Tibial nerve (tissue), 4 donors: ENCODE measurements around the gene S100A16. TPM values are rescaled to one million over a fixed set of nuclear protein-coding genes. Genes with fewer than 3 reads are reported as not detected.

Experiments used
- DNase-seq, 2 donors: peaks; one replicate each; pipeline ENCODE4 v3.0.0-alpha.2; 2019; ENCODE audit warnings: low spot score in 2 of 2
- H3K27ac ChIP-seq, 4 donors: fragments of 200-600 bp; sonication (generic) in 3 of 4; one replicate each; pipeline ENCODE4 v1.5.1; 2017 to 2019; ENCODE audit warnings: mild to moderate bottlenecking in 1 of 4
- H3K27me3 ChIP-seq, 2 donors: fragments of 200-600 bp; sonication (generic) in 1 of 2; one replicate each; pipeline versions ENCODE4 v1.5.1 to v1.6.0; 2017 to 2019
- H3K36me3 ChIP-seq, 3 donors: fragments of 200-600 bp; sonication (generic); one replicate each; pipeline ENCODE4 v1.5.1; 2018 to 2019
- H3K4me1 ChIP-seq, 4 donors: fragments of 200-600 bp; sonication (generic) in 3 of 4; one replicate each; pipeline ENCODE4 v1.5.1; 2017 to 2019
- H3K4me3 ChIP-seq, 4 donors: fragments of 200-600 bp; sonication (generic) in 3 of 4; one replicate each; pipeline ENCODE4 v1.5.1; 2017 to 2019; ENCODE audit warnings: mild to moderate bottlenecking in 1 of 4, moderate library complexity in 1 of 4
- H3K9me3 ChIP-seq, 4 donors: fragments of 200-600 bp; sonication (generic) in 3 of 4; one replicate each; pipeline ENCODE4 v1.5.1; 2017 to 2019
- EP300 ChIP-seq, 2 donors: sonication (generic); formaldehyde crosslinking; IDR thresholded peaks; one replicate each; pipeline ENCODE4 v1.6.1; 2017; ENCODE audit warnings: antibody characterized with exemption in 2 of 2, mild to moderate bottlenecking in 1 of 2
- POLR2A ChIP-seq, 2 donors: fragments of 450-650 bp; IDR thresholded peaks; one replicate each; pipeline ENCODE4 v1.6.1; 2017; ENCODE audit warnings: antibody characterized with exemption in 2 of 2, mild to moderate bottlenecking in 2 of 2, moderate library complexity in 2 of 2
- WGBS, 2 donors: methylation state at CpG; one replicate each; pipeline ENCODE4 v1.1.5; 2018; 5-methylcytosine and 5-hydroxymethylcytosine counted together
- total RNA-seq, 4 donors: library from RNA; depleted of rRNA; stranded (reverse); fragments of >200 nt; gene quantifications; one replicate each; pipeline ENCODE4 v1.1.0, GENCODE V29; 2016
- TF ChIP-seq, protein P1 (sequence below), 5 experiments: fragments of 200-600 bp in 3 of 5; fragments of 450-650 bp in 2 of 5; sonication (generic) in 3 of 5; IDR thresholded peaks; one replicate each; pipeline ENCODE4 v1.5.1; 2016 to 2019; ENCODE audit warnings: antibody characterized with exemption in 5 of 5, mild to moderate bottlenecking in 3 of 5, moderate library complexity in 2 of 5

The S100A16 gene
- total RNA-seq, 4 donors from 2014 or later = 45.5 to 120 (median 77.1) TPM

DNA sequence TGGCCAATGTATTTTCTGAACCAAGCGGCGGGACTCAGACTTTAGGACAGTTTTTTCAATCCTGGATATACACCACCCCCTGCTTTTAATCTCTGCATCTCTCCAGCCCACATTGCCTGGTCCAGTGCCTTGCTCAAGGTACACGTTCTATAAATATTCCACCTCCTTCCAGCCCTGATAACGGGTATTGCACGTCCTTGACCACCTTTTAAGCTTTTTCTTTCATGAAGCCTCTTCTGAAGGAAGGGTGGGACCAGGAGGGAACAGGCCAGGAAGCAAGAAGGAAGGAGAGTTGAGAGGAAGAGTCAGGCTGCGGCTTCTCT, 3.4 kb downstream of the S100A16 start:
- Histone ChIP-seq H3K4me1 (peaks cover 0 to 66% (median 41%) of the 10 kb centered on the region in 4 donors), H3K27ac (peak overlapping the region; percentile 89 to 99 (median 94)), H3K27me3 (no peaks in the 10 kb centered on the region), H3K9me3 (no peaks in the 10 kb centered on the region), H3K4me3 (peak overlapping the region; percentile 6 to 47 (median 31)), H3K36me3 (peaks cover 0 to 27% (median 0%) of the 10 kb centered on the region in 3 donors)
- no peak for DNase-seq
- TF ChIP-seq EP300 (IDR thresholded peaks at IDR 0.05) = no peak
- 47 to 52% methylated on average over 6 of the region's 6 CpGs for WGBS, 2 donors

DNA sequence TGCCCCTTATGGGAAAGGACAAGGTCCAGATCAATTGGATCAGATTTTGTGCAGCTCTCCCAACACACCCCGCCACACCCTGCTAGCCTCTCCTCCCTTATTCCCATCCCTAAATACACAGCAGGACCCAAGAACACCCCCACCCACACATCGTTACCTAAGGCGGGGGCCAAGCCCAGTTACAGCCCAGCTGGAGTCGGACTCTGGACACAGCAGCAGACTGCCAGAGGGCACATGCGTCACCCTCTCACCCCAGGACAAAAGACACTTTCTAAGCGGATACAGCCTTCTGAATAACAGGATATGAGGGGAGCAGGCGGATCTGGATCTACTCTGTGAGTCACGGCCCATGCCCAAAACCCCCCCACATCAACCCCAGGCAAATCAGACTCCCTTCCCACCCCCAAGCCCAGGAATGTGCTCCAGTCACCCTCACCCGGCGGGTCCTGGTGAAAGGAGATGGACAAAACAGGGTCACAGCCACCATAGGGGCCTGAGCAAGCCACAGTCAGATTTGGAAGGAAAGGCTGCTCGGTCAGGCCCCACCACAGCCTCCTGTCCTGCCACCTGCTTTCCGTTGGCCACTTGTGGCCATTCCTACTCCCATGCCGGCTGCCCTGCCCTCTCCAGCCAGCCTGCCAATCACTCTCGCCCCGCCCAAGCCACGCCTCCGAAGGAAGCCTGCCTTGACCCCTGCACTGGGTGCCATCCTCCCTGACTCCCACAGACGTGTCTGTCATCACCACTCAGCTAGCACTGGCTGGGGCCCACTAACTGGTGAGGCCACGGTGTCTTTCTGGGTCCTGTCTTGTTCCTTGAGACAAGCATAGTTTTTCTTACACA, 4.0 kb downstream of the S100A16 start:
- H3K27ac ChIP-seq = peak overlapping the region; percentile 89 to 99 (median 94)
- H3K4me3 ChIP-seq = peak overlapping the region; percentile 6 to 47 (median 31)
- peaks cover 0 to 60% (median 39%) of the 10 kb centered on the region in 4 donors for H3K4me1 ChIP-seq
- no peaks in the 10 kb centered on the region for H3K27me3 ChIP-seq
- WGBS, 2 donors = 18 to 20% methylated on average over 19 of the region's 19 CpGs
- TF ChIP-seq POLR2A (IDR thresholded peaks at IDR 0.05) (peak in 1 of 2 donors; percentile 48), EP300 (IDR thresholded peaks at IDR 0.05) (peak; percentile 65 to 85)
- TF ChIP-seq, protein P1, sequence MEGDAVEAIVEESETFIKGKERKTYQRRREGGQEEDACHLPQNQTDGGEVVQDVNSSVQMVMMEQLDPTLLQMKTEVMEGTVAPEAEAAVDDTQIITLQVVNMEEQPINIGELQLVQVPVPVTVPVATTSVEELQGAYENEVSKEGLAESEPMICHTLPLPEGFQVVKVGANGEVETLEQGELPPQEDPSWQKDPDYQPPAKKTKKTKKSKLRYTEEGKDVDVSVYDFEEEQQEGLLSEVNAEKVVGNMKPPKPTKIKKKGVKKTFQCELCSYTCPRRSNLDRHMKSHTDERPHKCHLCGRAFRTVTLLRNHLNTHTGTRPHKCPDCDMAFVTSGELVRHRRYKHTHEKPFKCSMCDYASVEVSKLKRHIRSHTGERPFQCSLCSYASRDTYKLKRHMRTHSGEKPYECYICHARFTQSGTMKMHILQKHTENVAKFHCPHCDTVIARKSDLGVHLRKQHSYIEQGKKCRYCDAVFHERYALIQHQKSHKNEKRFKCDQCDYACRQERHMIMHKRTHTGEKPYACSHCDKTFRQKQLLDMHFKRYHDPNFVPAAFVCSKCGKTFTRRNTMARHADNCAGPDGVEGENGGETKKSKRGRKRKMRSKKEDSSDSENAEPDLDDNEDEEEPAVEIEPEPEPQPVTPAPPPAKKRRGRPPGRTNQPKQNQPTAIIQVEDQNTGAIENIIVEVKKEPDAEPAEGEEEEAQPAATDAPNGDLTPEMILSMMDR (IDR thresholded peaks at IDR 0.05) = peak in 1 of 5 experiments; percentile 15
- H3K9me3 ChIP-seq = no peaks in the 10 kb centered on the region
- H3K36me3 ChIP-seq = peaks cover 0 to 27% (median 0%) of the 10 kb centered on the region in 3 donors
- DNase-seq = peak; percentile 69 to 72

- TF ChIP-seq POLR2A (IDR thresholded peaks at IDR 0.05) = no peak
- TF ChIP-seq, protein P1 (IDR thresholded peaks at IDR 0.05) = no peak
- TF ChIP-seq EP300 (IDR thresholded peaks at IDR 0.05) = no peak
Observed at GRCh38 chr1:153608089-153608682, 4.8 kb downstream of the S100A16 start.

DNA sequence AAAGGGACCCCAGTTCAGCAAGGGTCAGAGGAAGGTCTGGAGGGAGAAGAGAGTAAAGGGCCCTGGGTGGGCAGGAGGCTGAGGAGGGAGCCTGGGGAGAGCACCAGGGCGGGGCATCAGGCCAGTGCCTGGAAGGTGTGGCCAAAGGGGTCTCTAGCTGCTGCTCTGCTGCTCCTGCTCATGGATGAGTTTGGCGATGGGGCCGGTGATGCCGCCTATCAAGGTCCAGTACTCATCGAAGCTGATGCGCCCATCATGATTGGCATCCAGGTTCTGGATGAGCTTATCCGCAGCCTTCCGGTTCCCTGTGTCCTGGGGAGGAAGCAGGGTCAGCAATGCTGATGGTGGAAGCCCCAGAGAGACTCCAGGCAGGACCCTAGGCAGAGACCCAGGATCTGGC, 5.6 kb downstream of the S100A16 start:
- 91 to 96% methylated on average over 8 of the region's 8 CpGs for WGBS, 2 donors
- DNase-seq = no peak
- H3K27ac ChIP-seq = peak overlapping the region; percentile 89 to 99 (median 94)
- TF ChIP-seq POLR2A (IDR thresholded peaks at IDR 0.05) (no peak), EP300 (IDR thresholded peaks at IDR 0.05) (no peak)
- TF ChIP-seq, protein P1 (IDR thresholded peaks at IDR 0.05) = no peak
- H3K9me3 ChIP-seq = no peaks in the 10 kb centered on the region
- H3K4me1 ChIP-seq = peaks cover 0 to 50% (median 36%) of the 10 kb centered on the region in 4 donors
- H3K4me3 ChIP-seq = peak overlapping the region in 2 of 4 donors; percentile 4 to 47
- H3K36me3 ChIP-seq = peaks cover 0 to 27% (median 0%) of the 10 kb centered on the region in 3 donors
- no peaks in the 10 kb centered on the region for H3K27me3 ChIP-seq

More at GRCh38 chr1:153608089-153608682, 4.8 kb downstream of the S100A16 start:
- Histone ChIP-seq H3K36me3 (peaks cover 0 to 27% (median 0%) of the 10 kb centered on the region in 3 donors), H3K27ac (peak overlapping the region; percentile 89 to 99 (median 94)), H3K27me3 (no peaks in the 10 kb centered on the region), H3K4me1 (peaks cover 0 to 52% (median 37%) of the 10 kb centered on the region in 4 donors), H3K9me3 (no peaks in the 10 kb centered on the region), H3K4me3 (peak overlapping the region; percentile 6 to 47 (median 31))
- DNase-seq = no peak
- 42 to 51% methylated on average over 6 to 7 of the region's 7 CpGs for WGBS, 2 donors

GRCh38 chr1:153606194-153606593, 6.7 kb downstream of the S100A16 start:
- 87 to 94% methylated on average over 11 of the region's 11 CpGs for WGBS, 2 donors
- TF ChIP-seq POLR2A (IDR thresholded peaks at IDR 0.05) (no peak), EP300 (IDR thresholded peaks at IDR 0.05) (no peak)
- TF ChIP-seq, protein P1 (IDR thresholded peaks at IDR 0.05) = no peak
- Histone ChIP-seq H3K4me3 (no peak overlapping the region), H3K9me3 (no peaks in the 10 kb centered on the region), H3K36me3 (peaks cover 0 to 27% (median 0%) of the 10 kb centered on the region in 3 donors), H3K4me1 (peaks cover 0 to 45% (median 32%) of the 10 kb centered on the region in 4 donors), H3K27ac (peak overlapping the region in 1 of 4 donors; percentile 99), H3K27me3 (no peaks in the 10 kb centered on the region)
- DNase-seq = no peak
